ENCODE results near the gene ALDH1L1. TPM values are rescaled to one million over a fixed set of nuclear protein-coding genes. Genes with fewer than 3 reads are reported as not detected.

Gene ALDH1L1
- polyA plus RNA-seq, 1 donor = 40.4 TPM

- Histone ChIP-seq H3K27ac (ENCODE audit: low read length) (no peak overlapping the region), H3K36me3 (ENCODE audit: control insufficient read depth, insufficient read depth, low read length) (peaks cover 70% of the 10 kb centered on the region), H3K9me3 (ENCODE audit: control insufficient read depth, low read depth, low read length) (peaks cover 3% of the 10 kb centered on the region), H3K4me3 (ENCODE audit: low read length) (no peak overlapping the region), H3K27me3 (ENCODE audit: control insufficient read depth, insufficient read depth, low read length) (no peaks in the 10 kb centered on the region), H3K4me1 (ENCODE audit: control insufficient read depth, insufficient read depth, low read length) (no peaks in the 10 kb centered on the region)
- WGBS (ENCODE audit: insufficient coverage, low lambda C conversion rate) = no CpG with 5 or more reads among the region's 2 CpGs
- no peak for DNase-seq
Observed at GRCh38 chr3:126155280-126155640, 25.1 kb downstream of the ALDH1L1 start.

- Histone ChIP-seq H3K4me1 (ENCODE audit: control insufficient read depth, insufficient read depth, low read length) (no peaks in the 10 kb centered on the region), H3K27ac (ENCODE audit: low read length) (no peak overlapping the region), H3K4me3 (ENCODE audit: low read length) (no peak overlapping the region), H3K9me3 (ENCODE audit: control insufficient read depth, low read depth, low read length) (peaks cover 3% of the 10 kb centered on the region), H3K27me3 (ENCODE audit: control insufficient read depth, insufficient read depth, low read length) (no peaks in the 10 kb centered on the region), H3K36me3 (ENCODE audit: control insufficient read depth, insufficient read depth, low read length) (peaks cover 68% of the 10 kb centered on the region)
- no peak for DNase-seq
- no CpG with 5 or more reads among the region's 13 CpGs for WGBS (ENCODE audit: insufficient coverage, low lambda C conversion rate)
Observed at GRCh38 chr3:126154391-126155279, 25.8 kb downstream of the ALDH1L1 start.

GRCh38 chr3:126153695-126154360, 26.6 kb downstream of the ALDH1L1 start:
- Histone ChIP-seq H3K27me3 (ENCODE audit: control insufficient read depth, insufficient read depth, low read length) (no peaks in the 10 kb centered on the region), H3K27ac (ENCODE audit: low read length) (no peak overlapping the region), H3K36me3 (ENCODE audit: control insufficient read depth, insufficient read depth, low read length) (peaks cover 66% of the 10 kb centered on the region), H3K4me1 (ENCODE audit: control insufficient read depth, insufficient read depth, low read length) (no peaks in the 10 kb centered on the region), H3K9me3 (ENCODE audit: control insufficient read depth, low read depth, low read length) (peaks cover 3% of the 10 kb centered on the region), H3K4me3 (ENCODE audit: low read length) (no peak overlapping the region)
- no peak for DNase-seq
- no CpG with 5 or more reads among the region's 8 CpGs for WGBS (ENCODE audit: insufficient coverage, low lambda C conversion rate)

GRCh38 chr3:126152901-126153694, 27.3 kb downstream of the ALDH1L1 start:
- Histone ChIP-seq H3K4me1 (ENCODE audit: control insufficient read depth, insufficient read depth, low read length) (no peaks in the 10 kb centered on the region), H3K27me3 (ENCODE audit: control insufficient read depth, insufficient read depth, low read length) (no peaks in the 10 kb centered on the region), H3K36me3 (ENCODE audit: control insufficient read depth, insufficient read depth, low read length) (peaks cover 63% of the 10 kb centered on the region), H3K9me3 (ENCODE audit: control insufficient read depth, low read depth, low read length) (peaks cover 3% of the 10 kb centered on the region), H3K27ac (ENCODE audit: low read length) (no peak overlapping the region), H3K4me3 (ENCODE audit: low read length) (no peak overlapping the region)
- WGBS (ENCODE audit: insufficient coverage, low lambda C conversion rate) = 100% methylated on average over 1 of the region's 13 CpGs
- no peak for DNase-seq

- Histone ChIP-seq H3K27ac (ENCODE audit: low read length) (no peak overlapping the region), H3K9me3 (ENCODE audit: control insufficient read depth, low read depth, low read length) (peaks cover 3% of the 10 kb centered on the region), H3K4me3 (ENCODE audit: low read length) (no peak overlapping the region), H3K27me3 (ENCODE audit: control insufficient read depth, insufficient read depth, low read length) (no peaks in the 10 kb centered on the region), H3K36me3 (ENCODE audit: control insufficient read depth, insufficient read depth, low read length) (peaks cover 63% of the 10 kb centered on the region), H3K4me1 (ENCODE audit: control insufficient read depth, insufficient read depth, low read length) (no peaks in the 10 kb centered on the region)
- no CpG with 5 or more reads among the region's 9 CpGs for WGBS (ENCODE audit: insufficient coverage, low lambda C conversion rate)
- no peak for DNase-seq
Observed at GRCh38 chr3:126152458-126152857, 27.9 kb downstream of the ALDH1L1 start.

GRCh38 chr3:126151562-126152302, 28.7 kb downstream of the ALDH1L1 start:
- peaks cover 55% of the 10 kb centered on the region for H3K36me3 ChIP-seq (ENCODE audit: control insufficient read depth, insufficient read depth, low read length)
- H3K9me3 ChIP-seq (ENCODE audit: control insufficient read depth, low read depth, low read length) = no peaks in the 10 kb centered on the region
- no peaks in the 10 kb centered on the region for H3K27me3 ChIP-seq (ENCODE audit: control insufficient read depth, insufficient read depth, low read length)
- no peak overlapping the region for H3K27ac ChIP-seq (ENCODE audit: low read length)
- no peaks in the 10 kb centered on the region for H3K4me1 ChIP-seq (ENCODE audit: control insufficient read depth, insufficient read depth, low read length)
- DNase-seq = no peak
- H3K4me3 ChIP-seq (ENCODE audit: low read length) = no peak overlapping the region
- no CpG with 5 or more reads among the region's 6 CpGs for WGBS (ENCODE audit: insufficient coverage, low lambda C conversion rate)

GRCh38 chr3:126149960-126150515, 30.3 kb downstream of the ALDH1L1 start:
- no peak overlapping the region for H3K27ac ChIP-seq (ENCODE audit: low read length)
- peaks cover 42% of the 10 kb centered on the region for H3K36me3 ChIP-seq (ENCODE audit: control insufficient read depth, insufficient read depth, low read length)
- H3K4me1 ChIP-seq (ENCODE audit: control insufficient read depth, insufficient read depth, low read length) = no peaks in the 10 kb centered on the region
- no CpG with 5 or more reads among the region's 7 CpGs for WGBS (ENCODE audit: insufficient coverage, low lambda C conversion rate)
- no peak overlapping the region for H3K4me3 ChIP-seq (ENCODE audit: low read length)
- no peak for DNase-seq
- no peaks in the 10 kb centered on the region for H3K9me3 ChIP-seq (ENCODE audit: control insufficient read depth, low read depth, low read length)
- H3K27me3 ChIP-seq (ENCODE audit: control insufficient read depth, insufficient read depth, low read length) = no peaks in the 10 kb centered on the region

GRCh38 chr3:126149256-126149902, 31.0 kb downstream of the ALDH1L1 start:
- Histone ChIP-seq H3K4me1 (ENCODE audit: control insufficient read depth, insufficient read depth, low read length) (no peaks in the 10 kb centered on the region), H3K4me3 (ENCODE audit: low read length) (no peak overlapping the region), H3K9me3 (ENCODE audit: control insufficient read depth, low read depth, low read length) (no peaks in the 10 kb centered on the region), H3K27ac (ENCODE audit: low read length) (no peak overlapping the region), H3K27me3 (ENCODE audit: control insufficient read depth, insufficient read depth, low read length) (no peaks in the 10 kb centered on the region), H3K36me3 (ENCODE audit: control insufficient read depth, insufficient read depth, low read length) (peaks cover 36% of the 10 kb centered on the region)
- no CpG with 5 or more reads among the region's 3 CpGs for WGBS (ENCODE audit: insufficient coverage, low lambda C conversion rate)
- DNase-seq = no peak

- H3K4me3 ChIP-seq (ENCODE audit: low read length) = no peak overlapping the region
- H3K27ac ChIP-seq (ENCODE audit: low read length) = no peak overlapping the region
- no peaks in the 10 kb centered on the region for H3K27me3 ChIP-seq (ENCODE audit: control insufficient read depth, insufficient read depth, low read length)
- no peak for DNase-seq
- peaks cover 28% of the 10 kb centered on the region for H3K36me3 ChIP-seq (ENCODE audit: control insufficient read depth, insufficient read depth, low read length)
- no peaks in the 10 kb centered on the region for H3K9me3 ChIP-seq (ENCODE audit: control insufficient read depth, low read depth, low read length)
- WGBS (ENCODE audit: insufficient coverage, low lambda C conversion rate) = no CpG with 5 or more reads among the region's 15 CpGs
- no peaks in the 10 kb centered on the region for H3K4me1 ChIP-seq (ENCODE audit: control insufficient read depth, insufficient read depth, low read length)
Observed at GRCh38 chr3:126147932-126148683, 32.3 kb downstream of the ALDH1L1 start.
